ENCODE measurements around the gene SNAPC2. TPM values are rescaled to one million over a fixed set of nuclear protein-coding genes. Genes with fewer than 3 reads are reported as not detected.

SNAPC2 gene
- total and polyA plus RNA-seq, 7 donors: 4.6 to 16.0 (median 8.5) TPM

DNA sequence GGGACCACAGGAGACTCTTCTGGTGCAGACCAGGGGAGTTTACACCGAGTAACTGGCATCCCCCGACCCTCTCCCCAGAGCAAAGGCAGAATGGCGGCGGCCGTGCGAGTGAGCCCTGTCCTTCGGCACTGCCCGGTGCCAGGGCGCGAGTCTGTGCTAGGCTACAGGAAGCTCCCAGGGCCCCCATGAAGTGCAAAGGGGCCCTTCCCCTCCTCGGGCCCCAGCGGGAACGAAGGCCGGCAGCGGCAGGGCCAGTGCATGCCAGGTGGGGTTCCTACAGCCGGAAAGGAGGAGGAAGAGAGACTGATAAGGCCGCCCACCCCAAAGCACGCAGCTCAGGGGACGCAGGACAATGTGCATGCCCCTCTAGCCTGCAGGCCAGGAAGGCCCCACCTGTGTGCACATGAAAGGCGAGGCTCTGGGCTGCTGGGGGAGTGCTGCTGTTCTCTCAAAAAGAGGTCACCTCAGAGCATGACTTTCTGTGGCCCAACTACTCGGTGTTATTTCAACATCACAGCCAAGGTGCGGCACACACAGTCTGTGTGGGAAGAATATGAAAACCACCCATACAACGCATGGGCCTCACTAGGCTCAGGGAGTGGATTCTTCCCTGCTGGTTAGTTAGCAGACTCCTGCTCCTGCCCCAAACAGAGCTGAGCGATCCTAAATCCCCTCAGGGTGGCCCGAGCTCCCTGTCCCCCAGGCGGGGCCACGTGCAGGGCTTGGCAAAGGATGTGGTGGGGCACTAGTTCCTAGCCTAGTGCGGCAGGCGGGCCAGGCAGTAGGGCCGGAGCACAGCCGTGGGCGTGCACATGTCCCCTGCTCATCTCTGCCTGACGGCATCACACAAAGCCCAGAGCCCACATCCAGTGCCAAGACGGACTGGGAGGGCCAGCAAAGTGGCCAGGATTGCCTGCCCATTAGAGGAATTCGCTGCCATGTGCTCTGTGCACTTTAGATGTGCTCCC is 51.7 kb downstream of the SNAPC2 start:
- DNase-seq: no peak
- intact Hi-C loops (cut with DNase I): loop anchor here in 1 of 2 donors (2.0 kb wide), 1 partner anchor 31 kb away; no protein-coding TSS in a partner anchor
- Histone ChIP-seq H3K9me3 (no peaks in the 10 kb centered on the region), H3K27ac (no peak overlapping the region), H3K27me3 (ENCODE audit: insufficient read depth in 3 of 3, low read length in 2 of 3) (no peaks in the 10 kb centered on the region), H3K36me3 (ENCODE audit: insufficient read depth in 1 of 2, low read depth in 1 of 2) (peaks cover 6 to 61% of the 10 kb centered on the region in 2 donors), H3K4me3 (no peak overlapping the region), H3K4me1 (peaks cover 16% of the 10 kb centered on the region)
- no peak for ATAC-seq
- TF ChIP-seq, protein P1, sequence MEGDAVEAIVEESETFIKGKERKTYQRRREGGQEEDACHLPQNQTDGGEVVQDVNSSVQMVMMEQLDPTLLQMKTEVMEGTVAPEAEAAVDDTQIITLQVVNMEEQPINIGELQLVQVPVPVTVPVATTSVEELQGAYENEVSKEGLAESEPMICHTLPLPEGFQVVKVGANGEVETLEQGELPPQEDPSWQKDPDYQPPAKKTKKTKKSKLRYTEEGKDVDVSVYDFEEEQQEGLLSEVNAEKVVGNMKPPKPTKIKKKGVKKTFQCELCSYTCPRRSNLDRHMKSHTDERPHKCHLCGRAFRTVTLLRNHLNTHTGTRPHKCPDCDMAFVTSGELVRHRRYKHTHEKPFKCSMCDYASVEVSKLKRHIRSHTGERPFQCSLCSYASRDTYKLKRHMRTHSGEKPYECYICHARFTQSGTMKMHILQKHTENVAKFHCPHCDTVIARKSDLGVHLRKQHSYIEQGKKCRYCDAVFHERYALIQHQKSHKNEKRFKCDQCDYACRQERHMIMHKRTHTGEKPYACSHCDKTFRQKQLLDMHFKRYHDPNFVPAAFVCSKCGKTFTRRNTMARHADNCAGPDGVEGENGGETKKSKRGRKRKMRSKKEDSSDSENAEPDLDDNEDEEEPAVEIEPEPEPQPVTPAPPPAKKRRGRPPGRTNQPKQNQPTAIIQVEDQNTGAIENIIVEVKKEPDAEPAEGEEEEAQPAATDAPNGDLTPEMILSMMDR (IDR thresholded peaks at IDR 0.05): no peak
- 77 to 88% (median 81%) methylated on average over 34 to 35 of the region's 35 CpGs for WGBS, 3 donors

Other genes starting within 250 kb of the SNAPC2 start
- under 1 TPM; 0.18 to 0.54 (median 0.28) TPM for gene MCEMP1, start 243.2 kb upstream of the SNAPC2 start, total RNA-seq
- gene MCEMP1, start 243.2 kb upstream of the SNAPC2 start, polyA plus RNA-seq: under 1 TPM in 2 of 3 donors, not detected in 1; 0.21 to 0.35 TPM
- gene TRAPPC5, start 239.5 kb upstream of the SNAPC2 start, total RNA-seq: 100 to 1,000 TPM in 3 of 4 donors, 10 to 100 TPM in 1; 83.4 to 164 (median 104) TPM
- 100 to 1,000 TPM in 1 of 3 donors, 10 to 100 TPM in 2; 40.6 to 125 (median 66.8) TPM for gene TRAPPC5, start 239.5 kb upstream of the SNAPC2 start, polyA plus RNA-seq
- under 1 TPM in 2 of 4 donors, not detected in 2; 0.34 to 0.54 TPM for gene FCER2, start 218.2 kb upstream of the SNAPC2 start, total RNA-seq
- under 1 TPM in 2 of 3 donors, not detected in 1; 0.06 to 0.10 TPM for gene FCER2, start 218.2 kb upstream of the SNAPC2 start, polyA plus RNA-seq
- gene CLEC4G, start 188.2 kb upstream of the SNAPC2 start, total RNA-seq: under 1 TPM in 3 of 4 donors, not detected in 1; 0.38 to 0.69 (median 0.50) TPM
- under 1 TPM in 2 of 3 donors, not detected in 1; 0.08 to 0.14 TPM for gene CLEC4G, start 188.2 kb upstream of the SNAPC2 start, polyA plus RNA-seq
- gene CD209, start 172.8 kb upstream of the SNAPC2 start, total RNA-seq: 10 to 100 TPM in 1 of 4 donors, 1 to 10 TPM in 3; 2.7 to 13.8 (median 3.0) TPM
- gene CD209, start 172.8 kb upstream of the SNAPC2 start, polyA plus RNA-seq: under 1 TPM; 0.11 to 0.42 (median 0.30) TPM
- gene CLEC4M, start 157.1 kb upstream of the SNAPC2 start, total RNA-seq: not detected
- gene CLEC4M, start 157.1 kb upstream of the SNAPC2 start, polyA plus RNA-seq: not detected
- gene EVI5L, start 90.1 kb upstream of the SNAPC2 start, total RNA-seq: 10 to 100 TPM; 13.9 to 25.9 (median 22.2) TPM
- gene EVI5L, start 90.1 kb upstream of the SNAPC2 start, polyA plus RNA-seq: 10 to 100 TPM in 2 of 3 donors, 1 to 10 TPM in 1; 5.8 to 10.7 (median 10.0) TPM
- not detected for gene PRR36, start 45.9 kb upstream of the SNAPC2 start, total RNA-seq
- not detected for gene PRR36, start 45.9 kb upstream of the SNAPC2 start, polyA plus RNA-seq
- under 1 TPM; 0.07 to 0.26 (median 0.15) TPM for gene LRRC8E, start 31.8 kb upstream of the SNAPC2 start, total RNA-seq
- gene LRRC8E, start 31.8 kb upstream of the SNAPC2 start, polyA plus RNA-seq: under 1 TPM in 2 of 3 donors, not detected in 1; 0.03 to 0.10 TPM
- 10 to 100 TPM; 42.7 to 72.5 (median 55.5) TPM for gene MAP2K7, start 16.5 kb upstream of the SNAPC2 start, total RNA-seq
- 10 to 100 TPM; 35.4 to 43.9 (median 40.0) TPM for gene MAP2K7, start 16.5 kb upstream of the SNAPC2 start, polyA plus RNA-seq
- gene TGFBR3L, start 5.5 kb upstream of the SNAPC2 start, total RNA-seq: 10 to 100 TPM in 1 of 4 donors, 1 to 10 TPM in 3; 4.5 to 13.0 (median 7.5) TPM
- 1 to 10 TPM; 1.2 to 1.5 (median 1.3) TPM for gene TGFBR3L, start 5.5 kb upstream of the SNAPC2 start, polyA plus RNA-seq
- gene CTXN1, start 5.8 kb downstream of the SNAPC2 start, total RNA-seq: under 1 TPM in 1 of 4 donors, not detected in 3; 0.30 TPM
- under 1 TPM in 2 of 3 donors, not detected in 1; 0.04 to 0.25 TPM for gene CTXN1, start 5.8 kb downstream of the SNAPC2 start, polyA plus RNA-seq
- 10 to 100 TPM; 67.0 to 95.8 (median 80.0) TPM for gene TIMM44, start 23.3 kb downstream of the SNAPC2 start, total RNA-seq
- 100 to 1,000 TPM in 2 of 3 donors, 10 to 100 TPM in 1; 95.1 to 173 (median 119) TPM for gene TIMM44, start 23.3 kb downstream of the SNAPC2 start, polyA plus RNA-seq
- 10 to 100 TPM; 44.5 to 57.9 (median 48.0) TPM for gene ELAVL1, start 85.3 kb downstream of the SNAPC2 start, total RNA-seq
- 10 to 100 TPM; 22.3 to 41.6 (median 41.4) TPM for gene ELAVL1, start 85.3 kb downstream of the SNAPC2 start, polyA plus RNA-seq
- gene CCL25, start 132.4 kb downstream of the SNAPC2 start, total RNA-seq: not detected
- gene CCL25, start 132.4 kb downstream of the SNAPC2 start, polyA plus RNA-seq: under 1 TPM in 1 of 3 donors, not detected in 2; 0.22 TPM
- gene FBN3, start 229.3 kb downstream of the SNAPC2 start, total RNA-seq: under 1 TPM in 2 of 4 donors, not detected in 2; 0.02 to 0.51 TPM
- under 1 TPM; 0.01 to 0.12 (median 0.01) TPM for gene FBN3, start 229.3 kb downstream of the SNAPC2 start, polyA plus RNA-seq